GM21723 (cell line): Measurements from ENCODE around the gene ARHGAP1.

Experiments
- ATAC-seq: cut with Tn5 transposase; IDR thresholded peaks from one replicate; pipeline ENCODE4 v1.9.1; 2021; ENCODE audit warnings: mild to moderate bottlenecking, moderate library complexity; ENCODE audit not compliant: unreplicated experiment

Gene ARHGAP1

GRCh38 chr11:46695345-46696211 lies 4.8 kb downstream of the ARHGAP1 start:
- ATAC-seq = no peak

DNA sequence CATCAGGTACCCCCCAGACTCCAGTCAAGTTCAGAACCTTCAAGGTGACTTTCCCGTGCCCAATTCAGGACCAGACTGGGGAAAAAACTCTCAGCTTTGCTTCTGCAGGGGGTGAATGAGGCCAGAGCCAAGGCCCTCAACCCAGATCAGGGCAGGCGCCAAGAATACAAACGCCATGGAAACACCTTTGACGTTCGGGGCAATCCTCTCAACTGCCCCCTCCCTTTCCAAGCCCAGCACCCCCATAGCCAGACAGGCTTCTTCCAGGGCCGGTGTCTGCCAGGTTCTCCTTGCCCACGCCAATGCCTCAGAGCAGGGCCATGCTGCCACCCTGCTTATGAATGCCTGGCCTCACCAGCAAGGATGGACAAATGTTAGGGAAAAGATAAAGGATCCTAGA lies 5.8 kb downstream of the ARHGAP1 start:
- ATAC-seq = no peak

- no peak for ATAC-seq
Observed at GRCh38 chr11:46694072-46694471, 6.3 kb downstream of the ARHGAP1 start.

GRCh38 chr11:46693597-46694012 lies 6.8 kb downstream of the ARHGAP1 start:
- ATAC-seq = no peak

- no peak for ATAC-seq
Observed at GRCh38 chr11:46692450-46692849, 8.0 kb downstream of the ARHGAP1 start.

DNA sequence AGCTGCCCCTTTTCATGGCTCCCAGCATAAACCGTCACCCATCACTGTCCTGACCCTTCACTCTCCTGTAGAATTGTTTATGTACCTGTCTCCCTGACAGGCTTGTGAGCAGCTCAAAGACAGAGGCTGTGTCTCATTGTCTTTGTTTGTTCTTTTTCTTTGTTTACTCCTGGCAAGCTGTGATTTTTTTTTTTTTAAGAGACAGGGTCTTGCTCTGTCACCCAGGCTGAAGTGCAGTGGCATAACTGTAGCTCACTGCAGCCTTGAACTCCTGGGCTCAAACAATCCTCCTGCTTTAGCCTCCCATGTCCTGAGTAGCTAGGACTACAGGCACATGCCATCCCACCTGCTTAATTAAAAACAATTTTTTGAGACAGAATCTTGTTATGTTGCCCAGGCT lies 9.7 kb downstream of the ARHGAP1 start:
- ATAC-seq = no peak

DNA sequence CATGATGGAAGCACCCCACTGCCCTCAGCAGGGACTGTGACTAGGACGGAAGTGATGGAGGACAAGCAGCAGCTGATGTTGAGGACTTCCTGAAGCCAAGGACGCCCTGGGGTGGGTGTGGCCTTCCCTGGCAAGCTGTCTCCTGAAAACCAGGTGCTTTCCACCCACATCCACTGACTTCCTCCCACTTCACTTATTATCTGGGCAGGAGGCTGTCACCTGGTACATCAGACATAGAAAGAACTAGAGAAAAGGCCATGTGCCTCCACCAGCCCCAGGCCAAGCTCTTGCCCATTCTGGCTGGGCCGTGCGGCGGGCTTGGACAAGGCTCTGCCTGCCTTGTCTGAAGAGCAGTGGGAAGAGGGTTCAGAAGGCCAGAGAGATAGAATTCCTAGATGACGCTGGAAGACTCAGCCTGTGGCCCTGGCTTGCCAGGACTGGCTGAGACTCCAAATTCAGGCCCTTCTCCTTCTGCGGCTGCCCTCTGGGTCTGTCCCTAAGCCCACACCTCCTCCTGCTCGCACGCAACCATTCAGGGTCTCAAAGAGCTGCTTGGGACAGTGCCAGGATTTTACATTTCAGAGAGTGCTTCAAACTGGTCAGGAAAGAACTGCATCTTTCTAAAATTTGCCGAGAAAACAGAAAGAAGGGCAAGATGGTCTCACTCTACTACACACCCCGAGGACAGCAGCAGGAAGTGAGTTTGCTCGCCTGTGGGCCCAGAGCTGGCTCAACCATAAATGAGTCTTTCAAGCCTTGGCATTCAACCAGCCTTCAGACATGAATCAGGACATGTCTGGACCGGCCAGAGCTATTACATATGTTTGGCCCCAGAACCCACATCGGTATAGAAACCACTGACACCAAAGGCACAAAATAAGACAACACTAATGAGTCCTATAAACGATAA lies 13.3 kb downstream of the ARHGAP1 start:
- ATAC-seq = no peak

DNA sequence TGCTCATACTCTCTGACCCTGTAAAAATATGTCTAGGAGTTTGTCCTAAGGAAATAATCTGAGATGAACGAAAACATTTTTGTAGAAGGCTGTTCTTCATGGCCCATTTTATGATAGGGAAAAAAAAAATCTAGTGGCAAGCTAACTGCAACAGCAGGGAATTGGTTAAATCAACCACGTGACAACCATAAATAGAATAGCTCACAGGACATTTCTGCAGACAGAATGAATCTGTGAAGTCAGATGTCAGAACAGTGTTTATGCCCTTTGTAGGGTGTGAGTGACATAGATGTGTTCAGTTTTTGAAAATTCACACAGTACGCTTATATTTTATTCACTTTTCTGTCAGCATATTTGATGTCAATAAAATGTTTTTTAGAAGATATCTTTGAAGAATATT lies 16.1 kb downstream of the ARHGAP1 start:
- ATAC-seq = no peak

- no peak for ATAC-seq
Observed at GRCh38 chr11:46682773-46683752, 17.4 kb downstream of the ARHGAP1 start.

GRCh38 chr11:46681814-46682213 lies 18.6 kb downstream of the ARHGAP1 start:
- ATAC-seq = no peak

GRCh38 chr11:46680815-46681214 lies 19.6 kb downstream of the ARHGAP1 start:
- ATAC-seq = no peak

- no peak for ATAC-seq
Observed at GRCh38 chr11:46680164-46680760, 20.2 kb downstream of the ARHGAP1 start.

DNA sequence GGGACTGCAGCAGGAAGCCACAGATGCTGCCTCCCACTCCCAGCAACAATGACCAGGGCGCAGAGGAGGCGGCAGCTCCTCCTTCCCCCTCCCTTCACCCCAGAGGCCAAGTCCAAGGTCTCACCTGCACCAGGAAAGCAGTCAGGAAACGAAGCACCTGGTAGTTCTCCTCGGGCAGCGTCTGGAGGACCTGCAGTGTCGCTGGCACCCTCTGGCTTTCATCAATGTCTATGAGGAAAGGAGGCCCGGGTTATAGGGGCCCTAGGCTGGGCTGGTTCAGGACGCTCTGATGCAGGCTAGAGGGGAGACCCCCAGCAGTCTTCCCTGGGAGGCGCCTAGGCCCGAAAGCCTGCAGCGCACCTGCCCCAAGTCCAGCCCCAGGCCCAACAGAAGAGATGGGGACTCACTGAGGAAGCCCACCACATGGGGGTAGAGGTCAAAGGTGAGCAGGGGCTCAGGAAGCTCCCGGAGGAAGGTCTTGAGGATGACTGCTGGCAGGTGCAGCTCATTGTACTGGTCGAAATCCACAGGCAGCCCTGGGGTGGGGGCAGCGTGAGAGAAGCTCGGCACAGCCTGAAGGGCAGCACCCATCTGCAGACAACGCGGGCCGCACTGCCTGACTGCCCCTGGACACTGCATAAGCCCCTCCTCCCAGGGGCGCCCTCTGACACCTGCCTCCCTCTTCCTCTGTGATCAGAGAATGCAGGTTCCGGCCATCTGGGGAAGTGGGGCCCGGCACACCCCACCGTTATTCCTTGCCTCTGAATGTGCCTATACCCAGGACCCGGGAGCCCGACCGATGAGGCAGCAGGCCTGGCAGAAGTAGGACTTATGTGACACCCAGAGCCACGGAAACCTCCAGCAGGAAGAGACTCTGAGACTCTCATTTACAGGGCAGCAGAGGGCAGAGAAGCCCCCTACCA lies 20.9 kb downstream of the ARHGAP1 start:
- ATAC-seq = no peak

GRCh38 chr11:46678741-46679130 lies 21.7 kb downstream of the ARHGAP1 start:
- ATAC-seq = no peak

GRCh38 chr11:46677991-46678740 lies 22.3 kb downstream of the ARHGAP1 start:
- no peak for ATAC-seq

DNA sequence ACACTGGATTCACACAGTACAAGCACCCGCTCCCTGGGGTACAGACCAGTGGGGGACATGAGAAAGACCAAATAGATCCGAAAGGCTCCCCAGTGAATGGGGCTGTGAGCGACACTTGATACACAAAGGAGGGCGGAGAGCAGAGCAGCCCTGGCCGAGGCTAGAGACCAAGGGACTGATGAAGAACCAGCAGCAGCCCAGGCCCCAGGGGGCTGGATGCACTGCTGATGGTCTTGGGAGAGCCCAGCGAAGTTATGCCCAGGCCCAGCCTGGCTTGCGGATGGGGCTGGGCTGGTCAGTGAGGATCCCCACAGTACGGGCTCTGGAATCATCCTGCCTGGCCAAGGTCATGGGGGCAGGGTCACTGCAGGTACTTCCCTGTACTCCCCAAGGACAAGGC lies 23.2 kb downstream of the ARHGAP1 start:
- ATAC-seq = no peak

DNA sequence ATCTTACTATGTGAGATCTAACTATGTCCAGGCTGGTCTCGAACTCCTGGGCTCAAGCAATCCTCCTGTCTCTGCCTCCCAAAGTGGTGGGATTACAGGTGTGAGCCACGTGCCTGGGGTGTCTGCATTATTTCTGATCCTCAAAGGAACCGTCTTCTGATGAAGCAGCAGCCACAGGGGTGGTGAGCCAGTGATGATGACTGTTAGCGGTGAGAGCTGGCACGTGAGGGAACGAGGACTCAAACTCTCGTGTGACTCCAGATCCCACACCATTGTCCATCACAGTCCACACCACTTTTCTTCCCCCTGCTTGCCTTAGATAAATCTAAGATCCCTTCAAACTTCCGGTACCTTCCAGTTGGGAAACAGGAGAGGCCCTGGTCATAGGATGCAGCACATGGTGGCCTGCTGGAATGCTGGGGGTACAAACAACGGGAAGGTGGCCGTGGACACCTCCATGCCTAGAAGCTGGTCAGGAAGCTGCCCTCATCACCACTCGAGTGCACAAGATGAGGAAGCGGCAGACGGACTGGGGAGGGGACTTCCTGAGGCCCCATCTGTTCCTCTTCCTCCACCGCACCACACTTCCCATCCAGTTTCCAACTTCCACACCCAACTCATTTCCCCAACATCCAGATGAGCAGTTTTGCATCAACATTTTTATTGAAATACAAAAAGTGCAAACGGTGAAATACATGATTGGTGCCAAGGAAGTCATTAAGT lies 23.8 kb downstream of the ARHGAP1 start:
- no peak for ATAC-seq

DNA sequence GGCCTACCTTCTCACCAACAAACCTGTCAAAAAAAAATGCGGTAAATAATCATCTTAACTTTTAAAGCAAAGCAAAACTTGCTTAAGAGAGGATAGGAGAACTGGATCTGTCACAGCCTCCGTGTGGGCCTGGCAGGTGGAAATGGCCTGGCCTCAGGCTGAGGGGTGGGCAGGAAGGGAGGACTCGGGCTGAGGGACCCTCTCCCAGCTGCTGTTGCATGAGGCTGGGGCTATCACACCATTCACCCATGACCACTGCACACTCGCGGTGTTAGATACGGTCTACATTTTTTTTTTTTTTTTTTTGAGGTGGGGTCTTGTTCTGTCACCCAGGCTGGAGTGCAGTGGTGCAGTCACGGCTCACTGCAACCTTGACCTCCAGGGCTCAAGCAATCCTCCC lies 24.5 kb downstream of the ARHGAP1 start:
- ATAC-seq = no peak
